NT2/D1 (cell line): ENCODE measurements around the gene ZNF490.

ENCODE experiments used
- SUZ12 ChIP-seq: IDR thresholded peaks from 2 replicates; pipeline ENCODE4 v1.6.1; 2011; ENCODE audit not compliant: insufficient read length, insufficient read depth; ENCODE audit errors: extremely low read depth
- ZNF274 ChIP-seq: IDR thresholded peaks from 2 replicates; pipeline ENCODE4 v1.6.1; 2011; ENCODE audit warnings: mild to moderate bottlenecking, low read depth, low read length

GRCh38 chr19:12638611-12639182 is 28.1 kb upstream of the ZNF490 start:
- TF ChIP-seq ZNF274, result no peak
- TF ChIP-seq SUZ12, result no peak
